Vagina (tissue), 2 donors: Measurements from ENCODE around the gene TMC8. TPM values are rescaled to one million over a fixed set of nuclear protein-coding genes. Genes with fewer than 3 reads are reported as not detected.
"Not testable (repeated sequence)": the region's sequence is repeated elsewhere in the genome, so short reads cannot be mapped to it uniquely, and the experiment has no call there.

Source experiments
- DNase-seq, 2 donors: peaks; one replicate each; pipeline ENCODE4 v3.0.0-alpha.2; 2017; ENCODE audit errors: extremely low spot score in 2 of 2
- H3K27ac ChIP-seq: fragments of 200-600 bp; sonication (generic); one replicate; pipeline ENCODE4 v1.5.1; 2019
- H3K27me3 ChIP-seq: fragments of 200-600 bp; sonication (generic); one replicate; pipeline ENCODE4 v1.5.1; 2019
- H3K36me3 ChIP-seq, 2 donors: fragments of 200-600 bp; sonication (generic); one replicate each; pipeline ENCODE4 v1.5.1; 2017 to 2019
- H3K4me1 ChIP-seq: fragments of 200-600 bp; sonication (generic); one replicate; pipeline ENCODE4 v1.5.1; 2019
- H3K4me3 ChIP-seq, 2 donors: fragments of 200-600 bp; sonication (generic); 1 replicate in 1 of 2; 2 replicates in 1 of 2; pipeline ENCODE4 v1.5.1; 2016 to 2019
- H3K9me3 ChIP-seq: fragments of 200-600 bp; sonication (generic); one replicate; pipeline ENCODE4 v1.5.1; 2019
- POLR2A ChIP-seq, 2 donors: fragments of 450-650 bp; IDR thresholded peaks; one replicate each; pipeline ENCODE4 v1.6.1; 2017; ENCODE audit warnings: antibody characterized with exemption in 2 of 2, mild to moderate bottlenecking in 2 of 2, moderate library complexity in 2 of 2
- POLR2AphosphoS5 ChIP-seq, 2 donors: sonication (generic); formaldehyde crosslinking; IDR thresholded peaks; one replicate each; pipeline ENCODE4 v1.9.0; 2017; ENCODE audit warnings: antibody characterized with exemption in 2 of 2, mild to moderate bottlenecking in 2 of 2, low read depth in 1 of 2; ENCODE audit not compliant: insufficient read depth in 1 of 2
- intact Hi-C: fragments of 100-400 bp; cut with DNase I; formaldehyde crosslinking; loops from one replicate; pipeline ENCODE4 v1.15.1; 2023
- total RNA-seq: library from RNA; depleted of rRNA; stranded (reverse); fragments of >200 nt; gene quantifications from one replicate; pipeline ENCODE4 v1.2.3, GENCODE V29; 2016
- TF ChIP-seq, protein P1 (sequence below), 3 experiments: fragments of 450-650 bp in 2 of 3; fragments of 200-600 bp in 1 of 3; sonication (generic) in 1 of 3; IDR thresholded peaks; one replicate each; pipeline ENCODE4 v1.5.1; 2017 to 2019; ENCODE audit warnings: antibody characterized with exemption in 3 of 3, mild to moderate bottlenecking in 2 of 3, moderate library complexity in 2 of 3

TMC8 gene
- total RNA-seq, 1 donor from 2014 or later = 24.6 TPM

DNA sequence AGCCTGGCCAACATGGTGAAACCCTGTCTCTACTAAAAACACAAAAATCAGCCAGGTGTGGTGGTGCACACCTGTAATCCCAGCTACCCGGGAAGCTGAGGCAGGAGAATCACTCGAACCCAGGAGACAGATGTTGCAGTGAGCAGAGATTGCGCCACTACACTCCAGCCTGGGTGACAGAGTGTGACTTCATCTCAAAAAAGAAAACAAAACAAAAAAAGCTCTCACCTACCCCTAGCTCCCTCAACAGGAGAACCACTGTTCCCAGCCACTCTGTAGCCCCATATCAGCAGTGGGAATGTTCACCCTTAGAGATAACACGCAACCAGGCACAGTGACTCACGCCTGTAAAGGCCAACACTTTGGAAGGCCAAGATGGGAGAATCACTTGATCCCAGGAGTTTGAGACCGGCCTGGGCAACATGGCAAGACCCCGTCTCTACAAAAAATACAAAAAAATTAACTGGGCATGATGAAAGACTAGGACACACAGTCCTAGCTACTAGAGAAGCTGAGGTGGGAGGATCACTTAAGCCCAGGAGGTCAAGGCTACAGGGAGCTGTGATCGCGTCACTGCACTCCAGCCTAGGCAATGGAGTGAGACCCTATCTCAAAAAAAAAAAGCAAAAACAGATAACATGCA is 5.4 kb downstream of the TMC8 start:
- intact Hi-C loops = no loop called here
- TF ChIP-seq POLR2A (IDR thresholded peaks at IDR 0.05) (no peak), POLR2AphosphoS5 (IDR thresholded peaks at IDR 0.05; ENCODE audit: insufficient read depth in 1 of 2, low read depth in 1 of 2) (no peak)
- TF ChIP-seq, protein P1, sequence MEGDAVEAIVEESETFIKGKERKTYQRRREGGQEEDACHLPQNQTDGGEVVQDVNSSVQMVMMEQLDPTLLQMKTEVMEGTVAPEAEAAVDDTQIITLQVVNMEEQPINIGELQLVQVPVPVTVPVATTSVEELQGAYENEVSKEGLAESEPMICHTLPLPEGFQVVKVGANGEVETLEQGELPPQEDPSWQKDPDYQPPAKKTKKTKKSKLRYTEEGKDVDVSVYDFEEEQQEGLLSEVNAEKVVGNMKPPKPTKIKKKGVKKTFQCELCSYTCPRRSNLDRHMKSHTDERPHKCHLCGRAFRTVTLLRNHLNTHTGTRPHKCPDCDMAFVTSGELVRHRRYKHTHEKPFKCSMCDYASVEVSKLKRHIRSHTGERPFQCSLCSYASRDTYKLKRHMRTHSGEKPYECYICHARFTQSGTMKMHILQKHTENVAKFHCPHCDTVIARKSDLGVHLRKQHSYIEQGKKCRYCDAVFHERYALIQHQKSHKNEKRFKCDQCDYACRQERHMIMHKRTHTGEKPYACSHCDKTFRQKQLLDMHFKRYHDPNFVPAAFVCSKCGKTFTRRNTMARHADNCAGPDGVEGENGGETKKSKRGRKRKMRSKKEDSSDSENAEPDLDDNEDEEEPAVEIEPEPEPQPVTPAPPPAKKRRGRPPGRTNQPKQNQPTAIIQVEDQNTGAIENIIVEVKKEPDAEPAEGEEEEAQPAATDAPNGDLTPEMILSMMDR (IDR thresholded peaks at IDR 0.05) = no peak
- H3K27me3 ChIP-seq = no peaks in the 10 kb centered on the region
- no peak overlapping the region for H3K4me3 ChIP-seq
- no peak overlapping the region for H3K27ac ChIP-seq
- no peaks in the 10 kb centered on the region for H3K9me3 ChIP-seq
- peaks cover 29% of the 10 kb centered on the region for H3K4me1 ChIP-seq
- H3K36me3 ChIP-seq = no peaks in the 10 kb centered on the region
- no peak for DNase-seq

DNA sequence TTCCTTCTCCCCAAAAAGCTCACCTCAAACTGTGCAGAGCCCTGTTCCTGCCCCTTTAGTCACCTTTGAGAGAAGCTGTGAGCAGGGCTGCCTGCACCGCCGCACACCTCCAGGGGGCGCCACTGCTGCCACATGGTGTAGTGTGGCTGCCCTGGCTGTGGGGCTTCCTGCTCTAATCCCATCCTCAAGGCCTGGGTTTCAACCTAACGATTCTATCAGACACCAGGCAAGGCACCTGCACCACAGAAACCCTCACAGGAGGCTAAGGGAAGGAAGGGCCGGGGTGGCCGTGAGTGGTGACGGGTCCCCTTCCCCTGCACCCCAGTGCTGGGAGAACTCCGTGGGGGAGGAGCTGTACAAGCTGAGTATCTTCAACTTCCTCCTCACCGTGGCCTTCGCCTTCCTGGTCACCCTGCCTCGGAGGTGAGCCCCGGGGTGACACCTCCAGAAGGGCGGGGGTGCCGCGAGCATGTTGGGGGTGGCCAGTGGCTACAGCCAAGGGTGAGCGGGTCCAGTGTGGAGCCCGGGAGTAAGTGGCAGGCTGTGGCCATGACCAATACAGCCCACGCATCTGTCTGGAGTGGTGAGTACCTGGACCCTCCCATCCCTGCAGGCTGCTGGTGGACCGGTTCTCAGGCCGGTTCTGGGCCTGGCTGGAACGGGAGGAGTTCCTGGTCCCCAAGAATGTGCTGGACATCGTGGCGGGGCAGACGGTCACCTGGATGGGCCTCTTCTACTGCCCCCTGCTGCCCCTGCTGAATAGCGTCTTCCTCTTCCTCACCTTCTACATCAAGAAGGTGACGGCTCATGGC is 7.0 kb downstream of the TMC8 start:
- DNase-seq = no peak
- Histone ChIP-seq H3K36me3 (no peaks in the 10 kb centered on the region), H3K4me3 (no peak overlapping the region), H3K27ac (no peak overlapping the region), H3K4me1 (peaks cover 26% of the 10 kb centered on the region), H3K9me3 (no peaks in the 10 kb centered on the region), H3K27me3 (no peaks in the 10 kb centered on the region)
- TF ChIP-seq POLR2AphosphoS5 (IDR thresholded peaks at IDR 0.05; ENCODE audit: insufficient read depth in 1 of 2, low read depth in 1 of 2) = no peak
- no peak for TF ChIP-seq POLR2A (IDR thresholded peaks at IDR 0.05)
- TF ChIP-seq, protein P1 (IDR thresholded peaks at IDR 0.05) = no peak
- intact Hi-C loops = no loop called here

DNA sequence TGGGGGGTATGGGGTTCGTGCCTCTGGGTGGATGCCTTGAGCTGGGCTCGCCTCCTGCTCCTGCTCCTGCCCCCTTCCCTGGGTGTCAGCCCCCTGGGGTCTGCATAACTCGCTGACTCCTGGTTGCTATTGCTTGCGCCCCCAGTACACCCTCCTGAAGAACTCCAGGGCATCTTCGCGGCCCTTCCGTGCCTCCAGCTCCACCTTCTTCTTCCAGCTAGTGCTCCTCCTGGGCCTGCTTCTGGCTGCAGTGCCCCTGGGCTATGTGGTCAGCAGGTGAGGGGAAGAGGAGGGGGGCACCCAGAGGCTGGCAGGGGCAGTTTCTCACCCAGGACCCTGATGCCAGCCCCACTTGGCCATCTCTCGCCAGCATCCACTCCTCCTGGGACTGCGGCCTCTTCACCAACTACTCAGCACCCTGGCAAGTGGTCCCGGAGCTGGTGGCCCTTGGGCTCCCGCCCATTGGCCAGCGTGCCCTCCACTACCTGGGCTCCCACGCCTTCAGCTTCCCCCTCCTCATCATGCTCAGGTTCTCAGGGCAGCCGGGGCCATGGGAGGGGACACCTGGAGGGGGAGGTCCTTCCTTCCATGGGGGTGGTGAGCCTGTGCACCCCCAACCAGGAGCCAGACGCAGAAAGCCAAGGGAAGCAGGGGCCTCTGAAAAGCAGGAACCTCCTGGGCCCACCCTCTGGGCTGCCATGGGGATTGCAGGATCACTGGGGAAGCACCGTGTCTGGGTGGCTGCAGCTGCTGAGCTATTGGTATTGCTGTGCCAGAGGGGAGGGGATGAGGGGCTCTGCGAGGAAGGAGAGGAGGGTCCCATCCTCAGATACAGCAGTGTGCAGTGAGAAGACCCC is 7.9 kb downstream of the TMC8 start:
- intact Hi-C loops = no loop called here

DNA sequence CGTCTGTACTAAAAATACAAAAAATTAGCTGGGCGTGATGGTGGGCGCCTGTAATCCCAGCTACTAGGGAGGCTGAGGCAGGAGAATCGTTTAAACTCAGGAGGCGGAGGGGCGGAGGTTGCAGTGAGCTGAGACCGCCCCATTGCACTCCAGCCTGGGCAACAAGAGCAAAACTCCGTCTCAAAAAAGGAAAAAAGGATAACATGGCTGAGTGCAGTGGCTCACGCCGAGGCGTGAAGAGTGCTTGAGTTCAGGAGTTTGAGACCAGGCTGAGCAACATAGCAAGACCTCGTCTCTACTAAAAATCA is 9.2 kb downstream of the TMC8 start:
- Histone ChIP-seq H3K27ac (peak overlapping the region; percentile 2), H3K4me1 (peaks cover 40% of the 10 kb centered on the region)
- H3K27me3 ChIP-seq, H3K36me3 ChIP-seq, H3K9me3 ChIP-seq, DNase-seq, H3K4me3 ChIP-seq, intact Hi-C loops: not testable (repeated sequence)

More for the DNA sequence above, 7.9 kb downstream of the TMC8 start:
- TF ChIP-seq, protein P1 (IDR thresholded peaks at IDR 0.05) = no peak
- no peak for TF ChIP-seq POLR2AphosphoS5 (IDR thresholded peaks at IDR 0.05; ENCODE audit: insufficient read depth in 1 of 2, low read depth in 1 of 2)
- no peak for TF ChIP-seq POLR2A (IDR thresholded peaks at IDR 0.05)
- DNase-seq = no peak
- H3K9me3 ChIP-seq = no peaks in the 10 kb centered on the region
- H3K4me3 ChIP-seq = no peak overlapping the region
- H3K36me3 ChIP-seq = no peaks in the 10 kb centered on the region
- H3K4me1 ChIP-seq = peaks cover 27% of the 10 kb centered on the region
- H3K27ac ChIP-seq = peak overlapping the region; percentile 2
- no peaks in the 10 kb centered on the region for H3K27me3 ChIP-seq

DNA sequence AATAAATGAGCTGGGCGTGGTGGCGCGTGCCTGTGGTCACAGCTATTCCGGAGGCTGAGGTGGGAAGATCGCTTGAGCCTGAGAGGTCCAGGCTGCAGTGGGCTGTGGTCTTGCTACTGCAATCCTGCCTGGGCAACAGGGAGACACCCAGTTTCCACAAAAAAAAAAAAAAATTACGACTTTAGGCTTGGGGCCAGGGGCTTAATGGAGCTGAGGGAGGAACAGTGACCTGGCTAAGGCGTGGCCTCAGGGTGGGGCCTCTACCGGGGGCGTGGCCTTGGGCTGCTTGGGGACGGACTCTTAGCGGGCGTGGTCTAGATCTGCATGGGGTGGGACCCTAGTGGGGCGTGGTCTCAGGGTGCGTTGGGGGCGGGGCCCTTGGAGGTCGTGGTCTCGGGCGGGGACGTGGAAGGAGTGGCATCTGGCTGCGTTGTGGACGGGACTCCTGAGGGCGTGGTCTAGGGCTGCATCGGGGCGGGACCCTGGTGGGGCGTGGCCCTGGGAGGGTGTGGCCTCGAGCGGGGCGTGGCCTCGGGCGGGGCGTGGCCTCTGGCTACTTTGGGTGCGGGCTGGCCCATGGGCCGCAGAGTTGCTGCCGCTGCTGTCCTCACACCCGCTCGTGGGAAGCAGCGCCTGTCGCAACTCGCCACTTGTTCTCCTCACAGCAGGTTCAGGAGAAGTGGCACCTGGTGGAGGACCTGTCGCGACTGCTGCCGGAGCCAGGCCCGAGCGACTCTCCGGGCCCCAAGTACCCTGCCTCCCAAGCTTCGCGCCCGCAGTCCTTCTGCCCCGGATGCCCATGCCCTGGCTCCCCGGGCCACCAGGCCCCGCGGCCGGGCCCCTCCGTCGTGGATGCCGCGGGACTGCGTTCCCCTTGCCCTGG is 9.8 kb downstream of the TMC8 start:
- intact Hi-C loops = no loop called here
- peak in 1 of 2 donors; percentile 96 for DNase-seq
- Histone ChIP-seq H3K9me3 (no peaks in the 10 kb centered on the region), H3K27me3 (no peaks in the 10 kb centered on the region), H3K27ac (peak overlapping the region; percentile 83), H3K4me3 (peak overlapping the region in 1 of 2 donors; percentile 28), H3K4me1 (peaks cover 46% of the 10 kb centered on the region), H3K36me3 (no peaks in the 10 kb centered on the region)
- TF ChIP-seq POLR2A (IDR thresholded peaks at IDR 0.05) (peak in 1 of 2 donors; percentile 39), POLR2AphosphoS5 (IDR thresholded peaks at IDR 0.05; ENCODE audit: insufficient read depth in 1 of 2, low read depth in 1 of 2) (peak; percentile 29 to 68)
- TF ChIP-seq, protein P1 (IDR thresholded peaks at IDR 0.05) = no peak
